IMR-90 (cell line): ENCODE results near the gene SUSD1. TPM values are rescaled to one million over a fixed set of nuclear protein-coding genes. Genes with fewer than 3 reads are reported as not detected.

Experiments
- ATAC-seq: fragments of 200-7000 bp; cut with Tn5 transposase; 2 replicates; pipeline ENCODE4 v1.9.1; 2020; ENCODE audit warnings: low read depth, mild to moderate bottlenecking, moderate library complexity
- BruUV-seq: library from RNA; stranded (reverse); fragments of 400-500 nt; replicated peaks from 2 replicates; lab custom pipeline; 2021; lab: Mats Ljungman, UMichigan
- CTCF ChIA-PET: fragments of 300-600 bp; formaldehyde crosslinking; extraction: SDS; loops from one replicate; lab custom pipeline; 2021; ENCODE audit warnings: antibody characterized with exemption; lab: Yijun Ruan, JAX
- POLR2A ChIA-PET: fragments of 300-600 bp; sonication (Branson Sonifier 250); formaldehyde crosslinking; loops from one replicate; lab custom pipeline; 2022; ENCODE audit warnings: antibody characterized with exemption; ENCODE audit not compliant: unreplicated experiment; lab: Charles Lee
- DNase-seq: peaks from one replicate; pipeline ENCODE4 v3.0.0; 2013
- H2AFZ ChIP-seq: replicated peaks from 2 replicates; pipeline ENCODE3; 2013; ENCODE audit warnings: low read length, mild to moderate bottlenecking; ENCODE audit not compliant: poor library complexity
- H2AK5ac ChIP-seq: 2 replicates; pipeline ENCODE4 v1.6.1; 2013; ENCODE audit warnings: low read depth, low read length, inconsistent platforms
- H2AK9ac ChIP-seq: replicated peaks from 2 replicates; pipeline ENCODE3; 2013; ENCODE audit warnings: mild to moderate bottlenecking, low read depth, low read length, moderate library complexity; ENCODE audit not compliant: poor library complexity
- H2BK120ac ChIP-seq: 2 replicates; pipeline ENCODE4 v1.6.1; 2013; ENCODE audit warnings: low read depth, low read length, inconsistent platforms
- H2BK15ac ChIP-seq: 3 replicates; pipeline ENCODE4 v1.6.1; 2013; ENCODE audit warnings: low read depth, low read length, inconsistent platforms
- H2BK20ac ChIP-seq: 2 replicates; pipeline ENCODE4 v1.6.1; 2013; ENCODE audit warnings: low read depth, mild to moderate bottlenecking, inconsistent platforms, low read length, moderate library complexity
- H2BK5ac ChIP-seq: 2 replicates; pipeline ENCODE4 v1.6.1; 2013; ENCODE audit warnings: mild to moderate bottlenecking, low read depth, low read length, inconsistent platforms; ENCODE audit not compliant: poor library complexity, severe bottlenecking
- H3K14ac ChIP-seq: replicated peaks from 2 replicates; pipeline ENCODE4 v1.6.1; 2013; ENCODE audit warnings: low read depth, low read length, inconsistent platforms
- H3K18ac ChIP-seq: 2 replicates; pipeline ENCODE4 v1.6.1; 2013; ENCODE audit warnings: low read depth, low read length, control low read depth
- H3K23ac ChIP-seq: 2 replicates; pipeline ENCODE4 v1.6.1; 2013; ENCODE audit warnings: low read depth, low read length, inconsistent platforms
- H3K27ac ChIP-seq: 2 replicates; pipeline ENCODE4 v1.5.1; 2013; ENCODE audit warnings: mild to moderate bottlenecking, control low read depth, low read length; ENCODE audit not compliant: insufficient read depth
- H3K27me3 ChIP-seq: 2 replicates; pipeline ENCODE4 v1.6.1; 2013; ENCODE audit warnings: low read length; ENCODE audit not compliant: control insufficient read depth, insufficient read depth
- H3K36me3 ChIP-seq: 2 replicates; pipeline ENCODE4 v1.6.1; 2013; ENCODE audit warnings: low read length, mixed read lengths; ENCODE audit not compliant: control insufficient read depth, insufficient read depth
- H3K4ac ChIP-seq: 2 replicates; pipeline ENCODE4 v1.6.1; 2013; ENCODE audit warnings: low read depth, low read length, inconsistent platforms
- H3K4me1 ChIP-seq: 2 replicates; pipeline ENCODE4 v1.6.1; 2013; ENCODE audit warnings: low read length, mixed read lengths; ENCODE audit not compliant: control insufficient read depth, insufficient read depth
- H3K4me2 ChIP-seq: 2 replicates; pipeline ENCODE4 v1.6.1; 2013; ENCODE audit warnings: low read depth, mild to moderate bottlenecking, control low read depth, low read length, moderate library complexity
- H3K4me3 ChIP-seq: 2 replicates; pipeline ENCODE4 v1.5.1; 2013; ENCODE audit warnings: low read depth, mild to moderate bottlenecking, control low read depth, low read length, moderate library complexity; ENCODE audit not compliant: insufficient read depth
- H3K56ac ChIP-seq: 2 replicates; pipeline ENCODE4 v1.6.1; 2013; ENCODE audit warnings: low read length, inconsistent platforms; ENCODE audit not compliant: insufficient read depth; ENCODE audit errors: extremely low read depth
- H3K79me1 ChIP-seq, 2 experiments: 2 replicates each; pipeline ENCODE4 v1.6.1; 2013; ENCODE audit warnings: low read length in 2 of 2, inconsistent platforms in 1 of 2, low read depth in 1 of 2
- H3K9ac ChIP-seq: 2 replicates; pipeline ENCODE4 v1.6.1; 2013; ENCODE audit warnings: low read depth, low read length, control low read depth
- H3K9me1 ChIP-seq: 2 replicates; pipeline ENCODE4 v1.6.1; 2013; ENCODE audit warnings: low read length, inconsistent platforms; ENCODE audit not compliant: insufficient read depth
- H3K9me3 ChIP-seq: 2 replicates; pipeline ENCODE4 v1.6.1; 2013; ENCODE audit warnings: low read length; ENCODE audit not compliant: control insufficient read depth, insufficient read depth
- H4K20me1 ChIP-seq: 2 replicates; pipeline ENCODE4 v1.6.1; 2013; ENCODE audit warnings: low read length, inconsistent platforms; ENCODE audit not compliant: insufficient read depth
- H4K5ac ChIP-seq: 2 replicates; pipeline ENCODE4 v1.6.1; 2013; ENCODE audit warnings: mild to moderate bottlenecking, low read depth, low read length, control low read depth
- H4K8ac ChIP-seq, 2 experiments: 2 replicates each; pipeline ENCODE4 v1.6.1; 2013; ENCODE audit warnings: low read depth in 2 of 2, low read length in 2 of 2, control low read depth in 1 of 2, inconsistent platforms in 1 of 2
- H4K91ac ChIP-seq: 2 replicates; pipeline ENCODE4 v1.6.1; 2013; ENCODE audit warnings: low read depth, low read length, inconsistent platforms; ENCODE audit not compliant: insufficient read depth
- BHLHE40 ChIP-seq: fragments of 150-350 bp; IDR thresholded peaks from 2 replicates; pipeline ENCODE4 v1.6.1; 2016; ENCODE audit warnings: mild to moderate bottlenecking, low read depth, low read length
- CEBPB ChIP-seq: IDR thresholded peaks from 2 replicates; pipeline ENCODE4 v1.6.1; 2012; ENCODE audit warnings: low read depth, low read length, improper control_type of control experiment
- FOS ChIP-seq: fragments of 150-350 bp; IDR thresholded peaks from 2 replicates; pipeline ENCODE4 v1.6.1; 2016; ENCODE audit warnings: low read depth, low read length
- NFE2L2 ChIP-seq: fragments of 150-350 bp; IDR thresholded peaks from 2 replicates; pipeline ENCODE4 v1.6.1; 2016; ENCODE audit warnings: low read depth, mild to moderate bottlenecking, low read length
- SMC3 ChIP-seq: fragments of 150-350 bp; IDR thresholded peaks from 2 replicates; pipeline ENCODE4 v1.6.1; 2016; ENCODE audit warnings: low read depth, mild to moderate bottlenecking, antibody characterized with exemption, low read length, moderate library complexity
- WGBS, 2 experiments: methylation state at CpG; one replicate each; pipeline versions ENCODE4 v1.1.5 to v1.1.7; 2013; ENCODE audit warnings: missing lambda C conversion rate in 2 of 2; ENCODE audit not compliant: insufficient read length in 1 of 2; ENCODE audit errors: extremely low coverage in 2 of 2; 5-methylcytosine and 5-hydroxymethylcytosine counted together
- dilution Hi-C: fragments of 300-500 bp; cut with HindIII; formaldehyde crosslinking; loops from one replicate; pipeline ENCODE4 v1.14.3; 2018; ENCODE audit warnings: low sequenced_read_pairs; ENCODE audit not compliant: unreplicated experiment
- in situ Hi-C: fragments of 300-500 bp; cut with MboI; formaldehyde crosslinking; loops from 3 replicates; pipeline ENCODE4 v1.14.3; 2019; ENCODE audit warnings: low sequenced_read_pairs, inconsistent platforms, mixed read lengths
- intact Hi-C: fragments of 100-400 bp; cut with micrococcal nuclease; formaldehyde crosslinking; loops from 2 replicates; pipeline ENCODE4 v1.10.0; 2022
- polyA plus RNA-seq, 3 experiments: library from polyadenylated mRNA; depleted of rRNA; stranded (reverse); fragments of >200 nt; gene quantifications; 2 replicates each; pipeline ENCODE4 v1.2.3, GENCODE V29; 2012; ENCODE audit warnings: low replicate concordance in 1 of 3
- total RNA-seq: library from RNA; depleted of rRNA; stranded (reverse); fragments of >200 nt; gene quantifications from 2 replicates; pipeline ENCODE4 v1.2.3, GENCODE V29; 2012
- TF ChIP-seq, protein P1 (sequence below): conservative IDR thresholded peaks from 2 replicates; pipeline ENCODE4 v1.5.1; 2012; ENCODE audit warnings: mild to moderate bottlenecking, low read depth, low read length, improper control_type of control experiment

Gene SUSD1
- total and polyA plus RNA-seq, 2 of the 4 experiments (the other 2 are of a cell fraction) = 4.0 to 4.7 TPM

DNA sequence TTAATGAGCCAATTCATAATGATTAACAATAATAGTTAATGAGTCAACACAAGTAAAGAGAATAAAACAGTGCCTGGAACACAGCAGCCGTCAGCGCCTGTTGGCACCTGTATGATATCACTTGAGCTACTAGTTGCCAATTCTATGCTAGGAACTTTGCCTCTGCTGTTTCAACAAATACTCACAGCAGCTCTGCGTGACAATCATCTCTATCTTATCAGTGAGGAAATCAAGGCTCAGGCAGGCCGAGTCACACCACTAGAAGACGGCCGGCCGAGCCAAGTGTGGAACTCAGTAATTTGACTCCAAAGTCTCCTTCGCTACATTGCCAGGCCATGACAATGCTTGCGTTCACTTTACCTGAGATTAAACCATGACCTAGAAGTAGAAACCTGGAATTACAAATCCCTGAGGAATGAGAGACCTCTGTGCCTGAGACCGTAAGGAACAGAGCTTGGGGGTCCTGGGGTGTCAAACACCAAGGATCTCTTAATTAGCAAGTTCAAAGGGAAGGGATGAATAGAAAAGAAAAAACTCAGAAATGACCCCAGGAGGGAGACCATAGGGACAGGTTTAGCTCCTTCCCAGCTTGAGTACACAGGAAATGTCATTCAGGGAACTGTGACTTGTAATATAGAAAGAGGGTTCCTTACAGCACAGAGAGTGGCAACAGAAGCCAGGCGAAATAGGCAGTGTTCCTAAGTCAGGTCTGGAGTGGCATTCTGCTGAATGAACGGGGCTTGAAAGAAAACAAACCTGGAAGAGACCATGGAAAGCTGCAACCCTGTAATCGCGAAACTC lies 109.1 kb downstream of the SUSD1 start:
- intact Hi-C loops (no loop called here), dilution Hi-C loops (no loop called here), in situ Hi-C loops (loop anchor here (5.0 kb wide), 1 partner anchor 164 kb away; no protein-coding TSS in a partner anchor)
- Histone ChIP-seq H2BK15ac (peak overlapping the region; percentile 77), H4K8ac (peak overlapping the region; percentile 68 to 71), H3K79me1 (peaks cover 5 to 11% of the 10 kb centered on the region in 2 experiments; a peak in 2 of 4 replicates), H3K23ac (peak overlapping the region; percentile 61; the same call in 1 of the 2 replicates), H3K27ac (peak overlapping the region; percentile 52), H3K14ac (peak overlapping the region; percentile 50), H3K18ac (peak overlapping the region; percentile 86), H2AK5ac (peak overlapping the region; percentile 84), H3K56ac (no peak overlapping the region), H3K36me3 (no peaks in the 10 kb centered on the region), H3K9me1 (peaks cover 15% of the 10 kb centered on the region), H3K9me3 (peaks cover 3% of the 10 kb centered on the region; the same call in 1 of the 2 replicates), H3K9ac (peak overlapping the region; percentile 15; the same call in 1 of the 2 replicates), H3K27me3 (no peaks in the 10 kb centered on the region), H4K5ac (peak overlapping the region; percentile 69), H2BK5ac (peak overlapping the region; percentile 83), H3K4me3 (no peak overlapping the region), H2BK120ac (peak overlapping the region; percentile 94), H3K4ac (peak overlapping the region; percentile 86), H2BK20ac (peak overlapping the region; percentile 79), H3K4me1 (peaks cover 16% of the 10 kb centered on the region), H2AFZ (no peak overlapping the region), H4K20me1 (no peaks in the 10 kb centered on the region), H3K4me2 (no peak overlapping the region), H4K91ac (peak overlapping the region; percentile 92), H2AK9ac (peak overlapping the region; percentile 42)
- ATAC-seq (peak; percentile 57), DNase-seq (peak; percentile 94)
- TF ChIP-seq SMC3 (0 out of 2 replicates have a peak, but pooled peaks have one; percentile 3), BHLHE40 (peak; percentile 46; the same call in 1 of the 2 replicates), FOS (peak; percentile 80), NFE2L2 (peak; percentile 39; the same call in 1 of the 2 replicates), CEBPB (peak; percentile 68; the same call in 1 of the 2 replicates)
- TF ChIP-seq, protein P1, sequence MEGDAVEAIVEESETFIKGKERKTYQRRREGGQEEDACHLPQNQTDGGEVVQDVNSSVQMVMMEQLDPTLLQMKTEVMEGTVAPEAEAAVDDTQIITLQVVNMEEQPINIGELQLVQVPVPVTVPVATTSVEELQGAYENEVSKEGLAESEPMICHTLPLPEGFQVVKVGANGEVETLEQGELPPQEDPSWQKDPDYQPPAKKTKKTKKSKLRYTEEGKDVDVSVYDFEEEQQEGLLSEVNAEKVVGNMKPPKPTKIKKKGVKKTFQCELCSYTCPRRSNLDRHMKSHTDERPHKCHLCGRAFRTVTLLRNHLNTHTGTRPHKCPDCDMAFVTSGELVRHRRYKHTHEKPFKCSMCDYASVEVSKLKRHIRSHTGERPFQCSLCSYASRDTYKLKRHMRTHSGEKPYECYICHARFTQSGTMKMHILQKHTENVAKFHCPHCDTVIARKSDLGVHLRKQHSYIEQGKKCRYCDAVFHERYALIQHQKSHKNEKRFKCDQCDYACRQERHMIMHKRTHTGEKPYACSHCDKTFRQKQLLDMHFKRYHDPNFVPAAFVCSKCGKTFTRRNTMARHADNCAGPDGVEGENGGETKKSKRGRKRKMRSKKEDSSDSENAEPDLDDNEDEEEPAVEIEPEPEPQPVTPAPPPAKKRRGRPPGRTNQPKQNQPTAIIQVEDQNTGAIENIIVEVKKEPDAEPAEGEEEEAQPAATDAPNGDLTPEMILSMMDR = no peak
- no TSS peak for BruUV-seq
- ChIA-PET CTCF (interaction anchor here (0.6 kb wide), 1 partner anchor 143 kb away, joined by 4 read pairs; no protein-coding TSS in a partner anchor), POLR2A (no interaction called here)
- 75% methylated on average over 5 of the region's 14 CpGs; no CpG with 5 or more reads in 1 of the 2 experiments for WGBS, 2 experiments
